Hepatocyte (in vitro differentiated cells): ENCODE measurements around the gene PDK4.

ENCODE experiments used
- EZH2phosphoT487 ChIP-seq: fragments of 200-600 bp; sonication (generic); IDR thresholded peaks from one replicate; pipeline ENCODE4 v1.6.1; 2018; ENCODE audit warnings: antibody characterized with exemption, mild to moderate bottlenecking, low read depth, moderate library complexity; ENCODE audit not compliant: unreplicated experiment, severe bottlenecking
- TF ChIP-seq, protein P1 (sequence below): fragments of 200-600 bp; sonication (generic); IDR thresholded peaks from 2 replicates; pipeline ENCODE4 v1.5.1; 2016; ENCODE audit warnings: antibody characterized with exemption, mild to moderate bottlenecking; ENCODE audit not compliant: poor library complexity

DNA sequence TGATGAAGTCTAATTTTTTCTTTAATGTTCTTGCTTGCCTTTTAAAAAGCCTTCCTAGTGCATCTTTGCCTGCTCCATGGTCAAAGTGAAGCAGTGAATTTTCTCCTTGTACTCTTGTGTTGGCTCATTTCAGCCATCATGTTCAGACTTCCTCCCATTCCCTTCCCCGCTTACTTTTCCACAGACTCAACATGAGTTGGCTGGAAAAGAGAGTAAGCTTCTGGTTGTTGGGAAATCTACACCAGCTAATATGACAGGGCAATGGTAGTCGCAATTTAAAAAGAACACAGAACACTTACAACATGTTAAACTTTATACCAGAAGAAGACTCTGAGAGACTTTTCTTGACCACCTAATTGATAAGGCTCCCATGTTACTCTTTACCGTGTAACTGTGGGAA, 24.3 kb upstream of the PDK4 start:
- TF ChIP-seq, protein P1, sequence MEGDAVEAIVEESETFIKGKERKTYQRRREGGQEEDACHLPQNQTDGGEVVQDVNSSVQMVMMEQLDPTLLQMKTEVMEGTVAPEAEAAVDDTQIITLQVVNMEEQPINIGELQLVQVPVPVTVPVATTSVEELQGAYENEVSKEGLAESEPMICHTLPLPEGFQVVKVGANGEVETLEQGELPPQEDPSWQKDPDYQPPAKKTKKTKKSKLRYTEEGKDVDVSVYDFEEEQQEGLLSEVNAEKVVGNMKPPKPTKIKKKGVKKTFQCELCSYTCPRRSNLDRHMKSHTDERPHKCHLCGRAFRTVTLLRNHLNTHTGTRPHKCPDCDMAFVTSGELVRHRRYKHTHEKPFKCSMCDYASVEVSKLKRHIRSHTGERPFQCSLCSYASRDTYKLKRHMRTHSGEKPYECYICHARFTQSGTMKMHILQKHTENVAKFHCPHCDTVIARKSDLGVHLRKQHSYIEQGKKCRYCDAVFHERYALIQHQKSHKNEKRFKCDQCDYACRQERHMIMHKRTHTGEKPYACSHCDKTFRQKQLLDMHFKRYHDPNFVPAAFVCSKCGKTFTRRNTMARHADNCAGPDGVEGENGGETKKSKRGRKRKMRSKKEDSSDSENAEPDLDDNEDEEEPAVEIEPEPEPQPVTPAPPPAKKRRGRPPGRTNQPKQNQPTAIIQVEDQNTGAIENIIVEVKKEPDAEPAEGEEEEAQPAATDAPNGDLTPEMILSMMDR, result no peak
- no peak for TF ChIP-seq EZH2phosphoT487
